HEK293 (cell line): Measurements from ENCODE around the gene CFAP43.

Experiments used
- CTCF ChIP-seq: fragments of 450-650 bp; formaldehyde crosslinking; IDR thresholded peaks from 2 replicates; pipeline ENCODE4 v1.5.1; 2016; ENCODE audit warnings: missing biosample characterization, missing genetic modification characterization
- HIC1 ChIP-seq: fragments of 450-650 bp; formaldehyde crosslinking; IDR thresholded peaks from 2 replicates; pipeline ENCODE4 v1.5.1; 2016; ENCODE audit warnings: missing biosample characterization, missing genetic modification characterization
- KLF10 ChIP-seq: fragments of 450-650 bp; IDR thresholded peaks from 2 replicates; pipeline ENCODE4 v1.5.1; 2018; ENCODE audit warnings: missing biosample characterization, mild to moderate bottlenecking, missing genetic modification characterization
- REST ChIP-seq: fragments of 450-650 bp; formaldehyde crosslinking; IDR thresholded peaks from 2 replicates; pipeline ENCODE4 v1.5.1; 2016; ENCODE audit warnings: missing biosample characterization, missing genetic modification characterization
- SALL2 ChIP-seq: fragments of 450-650 bp; formaldehyde crosslinking; IDR thresholded peaks from 2 replicates; pipeline ENCODE4 v1.5.0; 2017; ENCODE audit warnings: missing biosample characterization, mild to moderate bottlenecking, missing genetic modification characterization, borderline replicate concordance
- YY1 ChIP-seq: fragments of 450-650 bp; formaldehyde crosslinking; IDR thresholded peaks from 2 replicates; pipeline ENCODE4 v1.5.1; 2018; ENCODE audit warnings: missing biosample characterization, missing genetic modification characterization
- ZNF274 ChIP-seq, 2 experiments: fragments of 200-500 bp in 1 of 2; fragments of 450-650 bp in 1 of 2; sonication (Bioruptor generic) in 1 of 2; formaldehyde crosslinking in 1 of 2; IDR thresholded peaks; 2 replicates each; pipeline versions ENCODE4 v1.5.1 to v1.6.1; 2014 to 2016; ENCODE audit warnings: borderline replicate concordance in 1 of 2, inconsistent platforms in 1 of 2, low read length in 1 of 2, missing biosample characterization in 1 of 2, missing genetic modification characterization in 1 of 2
- ZNF335 ChIP-seq: fragments of 450-650 bp; formaldehyde crosslinking; conservative IDR thresholded peaks from 2 replicates; pipeline ENCODE4 v1.5.1; 2016; ENCODE audit warnings: missing biosample characterization, missing genetic modification characterization
- ZNF501 ChIP-seq: fragments of 450-650 bp; formaldehyde crosslinking; IDR thresholded peaks from 2 replicates; pipeline ENCODE4 v1.5.1; 2016; ENCODE audit warnings: missing biosample characterization, missing genetic modification characterization
- ZNF639 ChIP-seq: fragments of 450-650 bp; formaldehyde crosslinking; IDR thresholded peaks from 2 replicates; pipeline ENCODE4 v1.5.1; 2016; ENCODE audit warnings: missing biosample characterization, missing genetic modification characterization
- ZSCAN18 ChIP-seq: fragments of 450-650 bp; formaldehyde crosslinking; IDR thresholded peaks from 2 replicates; pipeline ENCODE4 v1.5.1; 2016; ENCODE audit warnings: missing biosample characterization, missing genetic modification characterization

GRCh38 chr10:104085801-104086400, 146.3 kb downstream of the CFAP43 start, which contains the start of gene COL17A1:
- TF ChIP-seq CTCF (tag by site-specific recombination) (no peak), YY1 (no peak), ZNF639 (tag by site-specific recombination) (no peak), SALL2 (tag by site-specific recombination) (no peak), ZNF274 (IDR thresholded peaks at IDR 0.05; ENCODE audit: low read length) (no peak), ZNF274 (tag by site-specific recombination; IDR thresholded peaks at IDR 0.05; ENCODE audit: borderline replicate concordance) (no peak), HIC1 (no peak), ZSCAN18 (tag by site-specific recombination) (no peak), ZNF335 (no peak), KLF10 (tag by site-specific recombination) (no peak), ZNF501 (tag by site-specific recombination) (no peak), REST (tag by site-specific recombination) (no peak)
